ENCODE data around the gene ADRM1.

- TF ChIP-seq POLR2A (IDR thresholded peaks at IDR 0.05) (no peak), CTCF (IDR thresholded peaks at IDR 0.05) (no peak)
These were observed 22.5 kb downstream of the ADRM1 start for GRCh38 chr20:62325172-62325905.
